Bone marrow (tissue), 2 donors: ENCODE measurements around the gene CLDN7.

ENCODE experiments used
- DNase-seq, 2 donors: peaks; one replicate each; lab custom pipeline; 2025; lab: John Stamatoyannopoulos, UW

The CLDN7 gene

DNA sequence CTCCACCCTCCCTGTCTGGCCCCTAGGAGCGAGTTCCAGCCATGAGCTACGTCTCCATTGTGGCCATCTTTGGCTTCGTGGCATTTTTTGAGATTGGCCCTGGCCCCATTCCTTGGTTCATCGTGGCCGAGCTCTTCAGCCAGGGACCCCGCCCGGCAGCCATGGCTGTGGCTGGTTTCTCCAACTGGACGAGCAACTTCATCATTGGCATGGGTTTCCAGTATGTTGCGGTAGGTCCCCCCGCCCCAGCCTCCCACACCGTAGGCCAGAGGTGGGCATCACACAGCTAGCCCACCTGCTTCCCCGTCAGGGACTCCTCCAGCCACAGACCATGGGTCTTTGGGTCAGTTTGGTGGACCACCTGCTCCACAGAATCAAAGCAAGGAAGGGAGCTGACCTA lies 23.4 kb upstream of the CLDN7 start:
- no peak for DNase-seq

DNA sequence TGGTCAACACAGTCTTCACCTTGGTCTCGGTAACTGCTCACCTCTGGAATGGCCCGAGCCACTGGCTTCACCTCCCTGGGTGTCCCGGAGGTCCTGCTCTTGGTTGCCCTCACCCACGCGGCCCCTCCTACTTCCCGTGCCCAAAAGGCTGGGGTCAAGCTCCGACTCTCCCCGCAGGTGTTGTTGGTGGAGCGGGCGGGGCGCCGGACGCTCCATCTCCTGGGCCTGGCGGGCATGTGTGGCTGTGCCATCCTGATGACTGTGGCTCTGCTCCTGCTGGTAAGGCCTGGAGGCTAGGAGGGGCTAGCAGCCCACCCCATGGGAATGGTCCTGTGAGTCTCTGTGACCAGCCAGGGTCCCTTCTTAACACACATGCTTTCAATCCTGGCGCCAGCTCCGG lies 22.6 kb upstream of the CLDN7 start:
- DNase-seq, result no peak

DNA sequence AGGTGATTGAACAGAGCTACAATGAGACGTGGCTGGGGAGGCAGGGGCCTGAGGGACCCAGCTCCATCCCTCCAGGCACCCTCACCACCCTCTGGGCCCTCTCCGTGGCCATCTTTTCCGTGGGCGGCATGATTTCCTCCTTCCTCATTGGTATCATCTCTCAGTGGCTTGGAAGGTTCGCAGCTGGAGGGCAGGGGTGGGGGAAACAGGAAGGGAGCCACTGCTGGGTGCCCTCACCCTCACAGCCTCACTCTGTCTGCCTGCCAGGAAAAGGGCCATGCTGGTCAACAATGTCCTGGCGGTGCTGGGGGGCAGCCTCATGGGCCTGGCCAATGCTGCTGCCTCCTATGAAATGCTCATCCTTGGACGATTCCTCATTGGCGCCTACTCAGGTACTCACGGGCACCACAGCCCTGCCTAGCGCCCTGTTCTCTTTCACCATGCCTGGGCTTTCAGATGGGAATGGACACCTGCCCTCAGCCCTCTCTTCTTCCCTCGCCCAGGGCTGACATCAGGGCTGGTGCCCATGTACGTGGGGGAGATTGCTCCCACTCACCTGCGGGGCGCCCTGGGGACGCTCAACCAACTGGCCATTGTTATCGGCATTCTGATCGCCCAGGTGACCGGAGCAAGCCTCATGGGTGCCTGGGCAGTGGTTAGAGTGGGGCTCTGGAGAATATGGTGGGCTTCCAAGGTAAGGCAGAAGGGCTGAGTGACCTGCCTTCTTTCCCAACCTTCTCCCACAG lies 21.4 kb upstream of the CLDN7 start:
- DNase-seq, result no peak

DNA sequence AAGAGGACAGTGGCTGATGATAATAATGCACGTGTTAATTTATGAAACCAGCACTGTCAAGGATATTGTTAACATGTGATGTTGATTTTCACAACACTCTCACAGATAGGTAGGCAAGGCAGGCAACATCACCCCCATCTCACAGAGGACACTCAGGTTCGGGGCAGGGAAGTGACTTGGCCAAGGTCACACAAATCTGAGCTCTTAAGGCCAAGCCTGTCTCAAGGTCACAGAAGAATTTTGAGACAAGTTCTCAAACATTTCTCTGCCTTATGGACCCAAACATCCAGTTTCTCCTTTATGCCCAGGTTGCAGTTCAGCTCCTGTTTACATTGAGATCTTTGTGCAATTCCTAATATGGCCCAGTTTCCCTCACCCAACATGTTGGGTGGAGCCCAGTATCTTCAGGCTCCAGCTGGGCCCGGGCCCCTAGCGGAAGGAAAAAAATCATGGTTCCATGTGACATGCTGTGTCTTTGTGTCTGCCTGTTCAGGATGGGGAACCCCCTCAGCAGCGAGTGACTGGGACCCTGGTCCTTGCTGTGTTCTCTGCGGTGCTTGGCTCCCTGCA lies 20.6 kb upstream of the CLDN7 start:
- peak in 1 of 2 donors; percentile 12 for DNase-seq

DNA sequence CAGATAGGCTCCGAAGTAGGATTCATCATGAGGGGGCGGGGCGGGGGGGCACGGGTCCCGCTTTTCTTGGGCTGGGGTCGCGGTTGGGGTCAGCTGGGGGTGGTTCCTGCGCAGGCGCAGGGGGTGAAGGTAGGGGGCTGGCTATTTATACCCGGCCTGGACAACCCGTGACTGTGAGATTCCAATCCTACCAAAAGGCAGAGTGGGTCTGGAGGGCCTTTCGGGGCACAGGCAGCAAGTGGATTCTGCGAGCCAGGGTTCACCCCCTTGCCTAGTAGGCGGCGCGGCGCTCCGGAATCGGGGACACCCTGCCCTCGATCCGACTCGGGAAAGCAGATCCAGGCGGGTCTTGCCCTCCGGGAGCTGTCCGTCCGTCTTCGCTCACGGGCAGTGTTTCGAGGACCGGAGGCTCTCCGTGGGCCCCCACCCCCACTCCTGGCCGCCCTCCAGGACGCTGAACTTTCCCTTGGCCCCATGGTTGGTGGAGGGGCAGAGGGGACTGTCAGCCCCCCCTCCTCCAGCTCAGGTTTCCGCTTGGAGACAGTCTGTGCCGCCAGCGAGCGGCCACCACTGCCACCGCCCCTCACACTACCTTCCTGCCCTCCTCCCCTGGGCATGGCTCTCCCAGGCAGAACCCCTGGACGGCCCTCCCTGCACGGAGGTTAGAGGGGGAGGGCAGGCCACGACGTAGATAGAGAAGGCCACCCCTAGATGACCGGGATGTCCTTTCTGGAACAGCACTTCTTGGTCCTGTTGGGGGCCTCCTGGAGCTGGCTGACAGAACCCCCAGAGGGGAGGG lies 19.9 kb upstream of the CLDN7 start:
- no peak for DNase-seq

DNA sequence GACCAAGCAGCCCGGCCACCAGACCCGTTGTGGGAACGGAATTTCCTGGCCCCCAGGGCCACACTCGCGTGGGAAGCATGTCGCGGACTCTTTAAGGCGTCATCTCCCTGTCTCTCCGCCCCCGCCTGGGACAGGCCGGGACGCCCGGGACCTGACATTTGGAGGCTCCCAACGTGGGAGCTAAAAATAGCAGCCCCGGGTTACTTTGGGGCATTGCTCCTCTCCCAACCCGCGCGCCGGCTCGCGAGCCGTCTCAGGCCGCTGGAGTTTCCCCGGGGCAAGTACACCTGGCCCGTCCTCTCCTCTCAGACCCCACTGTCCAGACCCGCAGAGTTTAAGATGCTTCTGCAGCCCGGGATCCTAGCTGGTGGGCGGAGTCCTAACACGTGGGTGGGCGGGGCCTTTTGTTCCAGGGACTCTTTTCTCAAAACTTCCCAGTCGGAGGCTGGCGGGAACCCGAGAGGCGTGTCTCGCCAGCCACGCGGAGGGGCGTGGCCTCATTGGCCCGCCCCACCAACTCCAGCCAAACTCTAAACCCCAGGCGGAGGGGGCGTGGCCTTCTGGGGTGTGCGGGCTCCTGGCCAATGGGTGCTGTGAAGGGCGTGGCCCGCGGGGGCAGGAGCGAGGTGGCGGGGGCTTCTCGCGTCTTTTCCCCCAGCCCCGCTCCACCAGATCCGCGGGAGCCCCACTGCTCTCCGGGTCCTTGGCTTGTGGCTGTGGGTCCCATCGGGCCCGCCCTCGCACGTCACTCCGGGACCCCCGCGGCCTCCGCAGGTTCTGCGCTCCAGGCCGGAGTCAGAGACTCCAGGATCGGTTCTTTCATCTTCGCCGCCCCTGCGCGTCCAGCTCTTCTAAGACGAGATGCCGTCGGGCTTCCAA lies 19.0 kb upstream of the CLDN7 start, which contains the start of gene SLC2A4:
Gene SLC2A4, plus strand, starts transcription at position 645 of the 879 bp plus-strand sequence. Its CDS starts 217 bp downstream, at position 862.
- peak; percentile 19 to 65 for DNase-seq

DNA sequence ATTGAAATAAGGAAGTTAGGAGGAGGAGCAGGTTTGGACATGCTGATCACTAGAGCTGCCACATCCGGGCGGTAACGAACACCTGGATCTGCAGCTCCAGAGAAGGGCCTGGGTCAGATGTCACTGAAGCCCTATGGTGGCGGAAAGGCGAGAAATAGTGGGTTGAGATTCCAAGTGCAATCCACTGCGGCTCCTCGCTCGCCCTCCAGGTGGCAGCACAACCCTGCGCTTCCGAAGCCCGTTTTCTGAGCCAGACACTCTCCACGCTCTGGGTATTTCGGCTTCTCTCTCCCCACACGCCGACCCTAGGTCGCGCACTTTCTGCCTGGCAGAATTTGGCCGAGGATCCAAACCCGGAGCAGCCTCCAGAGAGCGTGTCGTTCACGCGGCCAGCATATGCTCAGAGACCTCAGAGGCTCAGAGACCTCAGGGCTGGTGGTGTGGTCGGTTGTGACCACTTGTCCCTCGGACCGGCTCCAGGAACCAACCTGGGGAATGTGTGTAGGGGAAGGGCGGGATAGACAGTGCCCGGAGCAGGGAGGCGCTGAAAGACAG lies 18.3 kb upstream of the CLDN7 start:
- DNase-seq, result peak; percentile 59 to 84

DNA sequence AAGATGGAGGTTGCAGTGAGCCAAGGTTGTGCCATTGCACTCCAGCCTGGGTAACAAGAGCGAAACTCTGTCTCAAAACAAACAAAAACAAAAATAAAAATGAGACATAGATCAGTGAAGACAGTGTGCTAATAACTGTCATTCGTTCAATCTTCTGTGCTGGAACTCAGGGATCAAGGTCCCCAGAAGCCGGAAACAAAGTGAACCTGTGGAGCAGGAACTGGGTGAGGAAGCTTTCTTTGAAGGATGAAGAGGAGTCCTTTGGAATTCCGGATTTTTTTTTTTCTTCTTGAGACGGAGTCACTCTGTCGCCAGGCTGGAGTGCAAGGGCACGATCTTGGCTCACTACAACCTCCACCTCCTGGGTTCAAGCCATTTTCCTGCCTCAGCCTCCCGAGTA lies 17.2 kb upstream of the CLDN7 start:
- no peak for DNase-seq

DNA sequence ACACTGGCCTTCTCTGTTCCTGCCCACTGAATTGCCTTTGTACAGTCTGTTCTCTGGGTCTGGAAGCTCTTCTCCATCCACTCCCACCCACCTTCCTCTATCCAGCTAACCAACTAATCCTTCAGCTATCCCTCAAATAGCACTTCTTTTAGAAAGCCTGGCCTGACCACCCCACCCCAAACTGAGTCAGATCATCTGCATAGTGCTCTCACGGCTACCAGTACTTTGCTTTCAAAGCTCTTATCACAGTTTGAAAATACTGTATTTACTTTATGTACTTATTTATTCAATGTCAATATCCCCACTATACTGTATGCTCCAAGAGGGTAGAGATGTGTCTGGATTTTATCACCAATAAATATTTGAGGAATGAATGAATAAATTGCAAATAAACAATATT lies 4.5 kb upstream of the CLDN7 start:
- no peak for DNase-seq

DNA sequence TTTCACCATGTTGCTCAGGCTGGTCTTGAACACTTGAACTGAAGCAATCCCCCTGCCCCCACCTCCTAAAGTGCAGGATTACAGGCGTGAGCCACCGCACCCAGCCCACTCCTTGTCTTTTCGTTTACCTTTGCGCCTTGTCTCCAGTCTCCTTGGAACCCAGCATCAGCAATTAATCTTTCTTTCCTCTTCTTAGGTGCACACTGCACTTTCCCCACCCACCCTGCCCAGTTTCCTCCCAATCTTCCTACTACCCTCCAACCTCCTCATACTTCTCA lies 1.5 kb upstream of the CLDN7 start:
- DNase-seq, result no peak

DNA sequence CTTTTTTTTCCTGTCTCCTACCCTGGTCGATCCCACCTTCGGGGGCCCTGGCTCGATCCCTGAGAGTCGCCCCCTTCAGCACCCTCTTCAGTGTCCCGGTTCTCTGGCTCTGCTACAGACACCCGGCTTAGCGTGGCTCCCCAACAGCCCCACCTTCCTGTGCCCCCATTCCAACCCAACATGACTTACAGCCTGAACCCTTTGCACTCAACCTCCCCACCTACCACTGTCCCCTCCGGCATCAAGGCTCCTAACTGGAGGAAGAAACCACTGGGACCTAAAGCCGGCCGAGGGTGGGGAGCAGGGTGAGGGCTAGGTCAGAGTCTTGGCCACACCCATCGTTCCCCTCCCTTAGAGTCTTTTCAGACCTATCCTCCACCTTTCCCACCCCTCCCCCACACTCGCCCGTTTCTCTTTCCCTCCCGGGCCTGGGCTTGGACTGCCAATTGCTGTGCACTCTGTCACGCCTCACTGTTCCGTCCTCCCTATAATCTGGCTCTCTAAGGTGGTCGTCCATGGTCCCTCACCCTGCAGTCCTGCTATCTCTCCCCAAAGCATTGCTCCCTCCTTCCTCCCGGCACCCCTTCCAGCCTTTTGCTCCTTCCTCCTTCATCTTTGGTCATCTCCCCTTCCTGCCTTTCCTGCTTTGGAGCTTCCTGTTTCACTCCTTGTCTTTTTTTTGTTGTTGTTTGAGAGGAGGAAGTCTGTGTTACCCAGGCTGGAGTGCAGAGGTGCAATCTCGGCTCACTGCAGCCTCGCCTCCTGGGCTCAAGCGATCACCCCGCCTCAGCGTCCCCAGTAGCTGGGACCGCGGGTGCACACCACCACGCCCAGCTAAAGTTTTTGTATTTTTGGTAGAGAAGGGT lies 890 bp upstream of the CLDN7 start:
- no peak for DNase-seq

GRCh38 chr17:7261379-7262191 lies 693 bp downstream of the CLDN7 start:
- no peak for DNase-seq

DNA sequence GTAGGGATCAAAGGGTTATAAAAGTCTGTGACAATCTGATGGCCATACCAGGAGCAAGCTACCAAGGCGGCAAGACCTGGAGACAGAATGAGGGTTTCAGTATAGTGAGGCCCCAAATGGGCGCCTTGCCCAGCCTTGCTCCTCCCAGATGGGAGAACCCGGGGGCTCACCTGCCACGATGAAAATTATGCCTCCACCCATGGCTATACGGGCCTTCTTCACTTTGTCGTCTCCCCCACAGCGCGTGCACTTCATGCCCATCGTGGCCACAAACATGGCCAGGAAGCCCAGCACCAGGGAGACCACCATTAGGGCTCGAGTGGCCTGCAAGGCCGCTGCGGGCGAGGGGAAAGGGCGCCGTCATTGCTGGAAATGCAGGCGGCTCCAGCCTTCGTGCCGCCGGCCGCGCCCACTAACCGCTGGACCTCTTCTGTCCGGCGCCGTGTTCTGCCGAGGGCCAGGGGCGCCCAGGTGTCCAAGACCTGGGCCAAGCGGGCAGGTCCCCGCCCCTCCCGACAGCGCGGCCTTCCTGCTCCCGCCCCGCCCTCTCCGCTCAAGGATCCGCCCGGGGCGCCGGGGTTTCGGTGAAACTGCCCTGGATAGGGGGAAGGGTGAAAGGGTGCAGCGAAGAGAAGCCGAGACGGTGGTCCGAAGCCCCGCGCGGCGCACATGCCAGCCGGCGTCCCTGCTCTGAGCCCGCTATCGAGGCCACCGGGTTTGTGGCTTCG lies 1.5 kb downstream of the CLDN7 start:
- no peak for DNase-seq

DNA sequence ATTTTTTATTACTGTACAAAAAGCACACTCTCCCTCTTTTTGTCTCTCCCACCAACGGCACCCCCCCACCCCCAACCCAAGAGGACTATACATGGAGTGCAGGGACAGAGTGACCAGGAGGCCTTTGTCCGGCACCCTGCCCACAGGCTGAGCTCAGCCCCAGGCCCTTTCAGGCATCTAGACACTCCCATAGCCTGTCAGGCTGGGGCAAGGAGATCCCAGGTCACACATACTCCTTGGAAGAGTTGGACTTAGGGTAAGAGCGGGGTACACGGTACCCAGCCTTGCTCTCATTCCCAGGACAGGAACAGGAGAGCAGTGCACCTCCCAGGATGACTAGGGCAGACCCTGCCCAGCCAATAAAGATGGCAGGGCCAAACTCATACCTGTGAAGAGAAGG lies 2.1 kb downstream of the CLDN7 start:
- no peak for DNase-seq

GRCh38 chr17:7259555-7259889 lies 2.8 kb downstream of the CLDN7 start:
- DNase-seq, result no peak

DNA sequence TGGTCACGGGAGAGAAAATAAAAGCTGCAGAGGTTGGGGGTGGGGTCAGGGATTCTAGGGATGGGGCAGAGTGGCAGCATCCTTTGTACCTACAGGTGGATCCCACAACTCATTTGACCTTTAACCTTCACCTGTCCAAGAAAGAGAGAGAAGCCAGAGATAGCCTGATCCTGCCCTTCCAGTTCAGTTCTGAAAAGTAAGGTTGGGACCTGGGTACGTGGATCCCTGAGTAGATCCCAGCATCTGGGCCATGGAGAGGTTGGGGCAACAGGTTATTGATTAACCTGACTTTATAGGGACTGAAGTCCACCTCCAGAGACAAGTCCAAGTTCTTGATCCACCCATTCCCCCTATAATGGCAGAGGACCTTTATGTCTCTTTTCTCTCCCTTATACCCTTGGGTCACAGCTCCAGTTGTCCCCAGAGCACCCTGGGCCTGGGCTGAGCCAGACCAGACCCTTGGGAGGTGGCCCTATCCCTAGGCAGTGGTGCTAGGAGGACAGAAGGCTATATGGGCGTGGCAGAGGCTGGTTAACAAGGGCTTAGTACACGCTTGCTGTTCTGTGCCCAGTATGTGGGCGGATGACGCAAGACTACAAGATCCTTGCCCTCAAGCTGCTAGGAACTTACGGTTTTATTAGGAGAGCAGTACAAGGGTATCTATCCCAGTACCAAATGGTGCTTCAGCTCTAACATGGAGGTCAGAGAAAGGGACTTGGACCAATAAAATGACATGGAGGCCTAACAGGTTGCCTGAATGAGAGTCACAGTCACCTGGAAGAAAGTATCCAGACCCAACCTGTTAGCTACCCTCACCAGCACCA lies 3.3 kb downstream of the CLDN7 start:
- no peak for DNase-seq

- no peak for DNase-seq
These were observed 5.4 kb downstream of the CLDN7 start for GRCh38 chr17:7256766-7257456.

DNA sequence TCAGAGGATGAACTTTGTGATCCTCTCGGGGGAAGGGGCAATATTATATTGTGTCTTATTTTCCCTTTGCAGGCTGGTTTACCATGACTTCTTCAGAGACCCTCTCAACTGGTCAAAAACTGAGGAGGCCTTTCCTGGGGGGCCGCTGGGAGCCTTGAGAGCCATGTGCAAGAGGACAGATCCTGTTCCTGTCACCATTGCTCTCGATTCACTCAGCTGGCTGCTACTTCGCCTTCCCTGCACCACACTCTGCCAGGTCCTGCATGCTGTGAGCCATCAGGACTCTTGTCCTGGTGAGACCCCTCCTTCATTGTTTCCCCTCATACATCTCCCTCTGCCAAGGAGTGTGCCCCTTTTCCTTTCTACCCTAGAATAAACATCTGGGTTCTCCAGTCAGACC lies 7.8 kb downstream of the CLDN7 start:
- DNase-seq, result no peak
